H1 (cell line): ENCODE results near the gene MYBPC3. TPM values are rescaled to one million over a fixed set of nuclear protein-coding genes. Genes with fewer than 3 reads are reported as not detected.

ENCODE experiments used
- CTCF ChIA-PET: fragments of 300-600 bp; sonication (Branson Sonifier 250); formaldehyde crosslinking; loops from one replicate; lab custom pipeline; 2021; ENCODE audit not compliant: partially characterized antibody; lab: Charles Lee
- POLR2A ChIA-PET: fragments of 300-600 bp; sonication (Branson Sonifier 250); formaldehyde crosslinking; loops from one replicate; lab custom pipeline; 2021; ENCODE audit warnings: inconsistent platforms; ENCODE audit not compliant: partially characterized antibody; lab: Charles Lee
- DNase-seq, 2 experiments: peaks; one replicate each; pipeline versions ENCODE4 v3.0.0 to v3.0.0-alpha.2; 2010 to 2022; ENCODE audit warnings: low spot score in 2 of 2, low read depth in 1 of 2, mixed read lengths in 1 of 2
- FAIRE-seq: peaks from 2 replicates; lab custom pipeline; 2011; peaks lifted over from hg19 to GRCh38; lab: Jason Lieb, UNC
- H2AFZ ChIP-seq: 2 replicates; pipeline ENCODE4 v1.8.1; 2012; ENCODE audit warnings: low read length, inconsistent platforms
- H2AK5ac ChIP-seq: 2 replicates; pipeline ENCODE4 v1.6.1; 2013; ENCODE audit warnings: low read depth, low read length
- H2BK120ac ChIP-seq: replicated peaks from 2 replicates; pipeline ENCODE3; 2013; ENCODE audit warnings: low read depth, low read length, inconsistent platforms
- H2BK12ac ChIP-seq: 2 replicates; pipeline ENCODE4 v1.6.1; 2013; ENCODE audit warnings: low read depth, low read length
- H2BK15ac ChIP-seq: 2 replicates; pipeline ENCODE4 v1.6.1; 2013; ENCODE audit warnings: low read length
- H2BK20ac ChIP-seq: 2 replicates; pipeline ENCODE4 v1.6.1; 2013; ENCODE audit warnings: low read length
- H2BK5ac ChIP-seq: 2 replicates; pipeline ENCODE4 v1.6.1; 2013; ENCODE audit warnings: low read depth, low read length
- H3K14ac ChIP-seq: 2 replicates; pipeline ENCODE4 v1.6.1; 2013; ENCODE audit warnings: inconsistent platforms; ENCODE audit not compliant: insufficient read length
- H3K18ac ChIP-seq: 2 replicates; pipeline ENCODE4 v1.6.1; 2013; ENCODE audit warnings: low read length; ENCODE audit errors: extremely low read depth
- H3K23ac ChIP-seq: 2 replicates; pipeline ENCODE4 v1.6.1; 2013; ENCODE audit warnings: inconsistent platforms; ENCODE audit not compliant: insufficient read length
- H3K23me2 ChIP-seq: 2 replicates; pipeline ENCODE4 v1.6.1; 2013; ENCODE audit warnings: low read depth, low read length
- H3K27ac ChIP-seq: 2 replicates; pipeline ENCODE4 v1.6.1; 2011; ENCODE audit warnings: low read depth, low read length, inconsistent platforms
- H3K27me3 ChIP-seq, 4 experiments: replicated peaks in 1 of 4; 1 replicate in 1 of 4; 2 replicates in 3 of 4; pipeline versions ENCODE4 v1.6.1 to v1.8.1; 2011 to 2013; ENCODE audit warnings: low read length in 3 of 4, mild to moderate bottlenecking in 3 of 4, inconsistent platforms in 2 of 4, mixed read lengths in 2 of 4, moderate library complexity in 1 of 4; ENCODE audit not compliant: control insufficient read depth in 3 of 4, insufficient read depth in 3 of 4; ENCODE audit errors: extremely low read depth in 1 of 4
- H3K36me3 ChIP-seq, 4 experiments: 2 replicates each; pipeline versions ENCODE4 v1.6.1 to v1.8.1; 2011 to 2013; ENCODE audit warnings: mild to moderate bottlenecking in 4 of 4, low read length in 3 of 4, moderate library complexity in 2 of 4, control low read depth in 1 of 4, inconsistent platforms in 1 of 4; ENCODE audit not compliant: insufficient read depth in 4 of 4, control insufficient read depth in 2 of 4
- H3K4ac ChIP-seq: replicated peaks from 2 replicates; pipeline ENCODE3; 2013; ENCODE audit warnings: low read length, low read depth, mixed read lengths, inconsistent platforms; ENCODE audit not compliant: insufficient read length
- H3K4me1 ChIP-seq, 4 experiments: replicated peaks in 1 of 4; 1 replicate in 1 of 4; 2 replicates in 3 of 4; pipeline versions ENCODE4 v1.6.1 to v1.8.1; 2011 to 2013; ENCODE audit warnings: low read length in 3 of 4, inconsistent platforms in 2 of 4, mixed read lengths in 1 of 4; ENCODE audit not compliant: insufficient read depth in 4 of 4, control insufficient read depth in 3 of 4
- H3K4me2 ChIP-seq, 2 experiments: 2 replicates each; pipeline versions ENCODE4 v1.6.1 to v1.8.1; 2011 to 2013; ENCODE audit warnings: low read depth in 2 of 2, low read length in 2 of 2, control low read depth in 1 of 2, inconsistent platforms in 1 of 2, mild to moderate bottlenecking in 1 of 2; ENCODE audit not compliant: insufficient read depth in 1 of 2
- H3K4me3 ChIP-seq, 4 experiments: fragments of 200-600, 300-600 bp in 1 of 4; sonication (generic), shearing (Covaris generic), sonication (Bioruptor Twin) in 1 of 4; 2 replicates each; pipeline versions ENCODE4 v1.5.1 to v1.8.1; 2011 to 2016; ENCODE audit warnings: low read length in 4 of 4, low read depth in 3 of 4, control low read depth in 2 of 4, inconsistent platforms in 2 of 4, mild to moderate bottlenecking in 2 of 4, mixed read lengths in 1 of 4, moderate library complexity in 1 of 4; ENCODE audit not compliant: insufficient read depth in 2 of 4; ENCODE audit errors: extremely low read depth in 1 of 4
- H3K56ac ChIP-seq: replicated peaks from 2 replicates; pipeline ENCODE3; 2013; ENCODE audit warnings: low read depth, mild to moderate bottlenecking, mixed read lengths, low read length, inconsistent platforms; ENCODE audit not compliant: insufficient read length
- H3K79me1 ChIP-seq: 2 replicates; pipeline ENCODE4 v1.6.1; 2013; ENCODE audit warnings: low read depth, low read length, control low read depth
- H3K79me2 ChIP-seq, 2 experiments: 2 replicates each; pipeline versions ENCODE4 v1.6.1 to v1.8.1; 2012 to 2013; ENCODE audit warnings: low read length in 2 of 2, mild to moderate bottlenecking in 2 of 2, inconsistent platforms in 1 of 2; ENCODE audit not compliant: insufficient read depth in 2 of 2, control insufficient read depth in 1 of 2
- H3K9ac ChIP-seq, 4 experiments: replicated peaks in 1 of 4; 1 replicate in 1 of 4; 2 replicates in 3 of 4; pipeline versions ENCODE4 v1.6.1 to v1.8.1; 2011 to 2013; ENCODE audit warnings: low read depth in 3 of 4, low read length in 3 of 4, control low read depth in 2 of 4, mild to moderate bottlenecking in 2 of 4, moderate library complexity in 2 of 4, inconsistent platforms in 1 of 4; ENCODE audit errors: extremely low read depth in 1 of 4
- H3K9me3 ChIP-seq, 2 experiments: 2 replicates each; pipeline versions ENCODE4 v1.6.1 to v1.8.1; 2012 to 2013; ENCODE audit warnings: mild to moderate bottlenecking in 2 of 2, moderate library complexity in 2 of 2, control low read depth in 1 of 2, inconsistent platforms in 1 of 2, low read depth in 1 of 2, low read length in 1 of 2, mixed read lengths in 1 of 2; ENCODE audit not compliant: insufficient read depth in 2 of 2
- H4K20me1 ChIP-seq, 2 experiments: replicated peaks in 1 of 2; 2 replicates each; pipeline versions ENCODE3 to v1.8.1; 2011 to 2013; ENCODE audit warnings: inconsistent platforms in 2 of 2, low read length in 2 of 2, mild to moderate bottlenecking in 1 of 2; ENCODE audit not compliant: insufficient read depth in 2 of 2, control insufficient read depth in 1 of 2
- H4K5ac ChIP-seq: 2 replicates; pipeline ENCODE4 v1.6.1; 2013; ENCODE audit warnings: low read length, low read depth, mixed read lengths, inconsistent platforms; ENCODE audit not compliant: insufficient read length
- H4K8ac ChIP-seq: 2 replicates; pipeline ENCODE4 v1.8.0; 2013; ENCODE audit warnings: mild to moderate bottlenecking, moderate library complexity, low read length, inconsistent platforms; ENCODE audit not compliant: insufficient read depth; ENCODE audit errors: extremely low read depth
- H4K91ac ChIP-seq: replicated peaks from 2 replicates; pipeline ENCODE3; 2013; ENCODE audit warnings: low read length, mixed read lengths, inconsistent platforms; ENCODE audit not compliant: insufficient read length
- ASH2L ChIP-seq: fragments of 200-600, 300-600 bp; sonication (generic); IDR thresholded peaks from one replicate; pipeline ENCODE4 v1.7.1; 2017; ENCODE audit warnings: low read length
- CTCF ChIP-seq, 3 experiments: IDR thresholded peaks; 1 replicate in 2 of 3; 2 replicates in 1 of 3; pipeline versions ENCODE4 v1.5.1 to v1.6.1; 2011; ENCODE audit warnings: low read length in 3 of 3, mild to moderate bottlenecking in 3 of 3, inconsistent platforms in 2 of 3, low read depth in 1 of 3, moderate library complexity in 1 of 3; ENCODE audit not compliant: insufficient read depth in 1 of 3; ENCODE audit errors: control extremely low read depth in 1 of 3
- EZH2 ChIP-seq: fragments of 200-600 bp; sonication (generic); IDR thresholded peaks from 2 replicates; pipeline ENCODE4 v1.7.1; 2012; ENCODE audit warnings: low read depth, mild to moderate bottlenecking, moderate library complexity, low read length, inconsistent platforms; ENCODE audit not compliant: severe bottlenecking
- GABPA ChIP-seq: IDR thresholded peaks from 2 replicates; pipeline ENCODE4 v1.6.1; 2011; ENCODE audit warnings: mild to moderate bottlenecking, low read length, moderate library complexity, borderline replicate concordance; ENCODE audit not compliant: insufficient read depth
- PHF8 ChIP-seq: fragments of 200-600 bp; sonication (generic); conservative IDR thresholded peaks from 2 replicates; pipeline ENCODE4 v1.7.1; 2012; ENCODE audit warnings: low read depth, mild to moderate bottlenecking, inconsistent platforms, low read length, moderate library complexity
- RAD21 ChIP-seq, 2 experiments: IDR thresholded peaks in 1 of 2; conservative IDR thresholded peaks in 1 of 2; 2 replicates each; pipeline ENCODE4 v1.6.1; 2011; ENCODE audit warnings: low read depth in 2 of 2, low read length in 2 of 2, improper control_type of control experiment in 1 of 2, inconsistent platforms in 1 of 2, mild to moderate bottlenecking in 1 of 2, moderate library complexity in 1 of 2
- RBBP5 ChIP-seq: IDR thresholded peaks from 2 replicates; pipeline ENCODE4 v1.7.1; 2012; ENCODE audit warnings: low read depth, mild to moderate bottlenecking, inconsistent platforms, low read length, moderate library complexity, borderline replicate concordance
- SAP30 ChIP-seq: fragments of 300-600 bp; sonication (generic); IDR thresholded peaks from 2 replicates; pipeline ENCODE4 v1.7.1; 2012; ENCODE audit warnings: low read length, moderate library complexity, mild to moderate bottlenecking, inconsistent platforms; ENCODE audit not compliant: insufficient read depth, insufficient replicate concordance
- SIX5 ChIP-seq: IDR thresholded peaks from 2 replicates; pipeline ENCODE4 v1.6.1; 2011; ENCODE audit warnings: mild to moderate bottlenecking, low read depth, low read length
- YY1 ChIP-seq: IDR thresholded peaks from 2 replicates; pipeline ENCODE4 v1.6.1; 2011; ENCODE audit warnings: low read depth, mild to moderate bottlenecking, low read length
- ZNF274 ChIP-seq: IDR thresholded peaks from 2 replicates; pipeline ENCODE4 v1.7.0; 2012; ENCODE audit warnings: low read length, borderline replicate concordance; ENCODE audit errors: extremely low read depth
- WGBS, 2 experiments: shearing (Covaris generic) in 1 of 2; methylation state at CpG; one replicate each; pipeline versions ENCODE4 v1.1.6 to v1.1.7; 2013 to 2015; ENCODE audit warnings: low lambda C conversion rate in 2 of 2, mixed read lengths in 2 of 2, inconsistent platforms in 1 of 2, low coverage in 1 of 2, missing lambda C conversion rate in 1 of 2; ENCODE audit not compliant: insufficient replicate concordance in 2 of 2, insufficient coverage in 1 of 2, insufficient read length in 1 of 2; ENCODE audit errors: extremely low coverage in 1 of 2, missing lambda C conversion rate in 1 of 2; 5-methylcytosine and 5-hydroxymethylcytosine counted together
- polyA plus RNA-seq, 7 experiments: library from polyadenylated mRNA; depleted of rRNA in 3 of 7; stranded (reverse) in 5 of 7; unstranded in 2 of 7; fragments of >200 nt in 5 of 7; fragments of 200-250 nt in 2 of 7; gene quantifications; 1 replicate in 5 of 7; 2 replicates in 1 of 7; 4 replicates in 1 of 7; pipeline versions ENCODE4 v1.2.1 to v1.2.3, GENCODE V29; 2011 to 2013; ENCODE audit warnings: missing spikeins in 2 of 7, mixed read lengths in 2 of 7
- total RNA-seq: library from RNA; stranded (reverse); fragmentation: NEBNext Ultra II Directional; extraction: Animal tissue kit (Norgen Biotek cat#: 25700); gene quantifications from 2 replicates; pipeline ENCODE4 v1.2.1, GENCODE V29; 2021

Gene MYBPC3
- total and polyA plus RNA-seq, 2 of the 8 experiments (the other 6 are each of a cell fraction or from before 2014, with no cell fraction given) = 0.05 TPM; not detected in 1

GRCh38 chr11:47394050-47394321 is 41.5 kb upstream of the MYBPC3 start:
- H2AFZ ChIP-seq = 0 out of 2 replicates have a peak overlapping the region, but pooled peaks have one; percentile 29
- FAIRE-seq (no peak), DNase-seq (no peak)
- no peak overlapping the region for H3K23ac ChIP-seq
- H2BK12ac ChIP-seq = no peak overlapping the region
- H3K4me1 ChIP-seq = peaks cover 0 to 7% (median 3%) of the 10 kb centered on the region in 4 experiments; a peak in 2 of 7 replicates
- no peak overlapping the region for H3K4me3 ChIP-seq
- 0 out of 2 replicates have a peak overlapping the region, but pooled peaks have one; percentile 60 for H3K18ac ChIP-seq
- H3K36me3 ChIP-seq = no peaks in the 10 kb centered on the region
- H3K27ac ChIP-seq = no peak overlapping the region
- CTCF ChIA-PET = interaction anchor here (1.0 to 10.7 kb wide), 6 partner anchors 11 to 61 kb away, joined by 3 to 78 read pairs (median 6); partner anchors contain the start of gene SPI1
- no peaks in the 10 kb centered on the region for H3K9me3 ChIP-seq
- H3K4me2 ChIP-seq = no peak overlapping the region
- H3K56ac ChIP-seq = no peak overlapping the region
- H3K27me3 ChIP-seq = no peaks in the 10 kb centered on the region
- H3K9ac ChIP-seq = no peak overlapping the region
- no peak overlapping the region for H3K14ac ChIP-seq
- H3K79me1 ChIP-seq = no peaks in the 10 kb centered on the region
- H3K79me2 ChIP-seq = no peaks in the 10 kb centered on the region
- no peak overlapping the region for H2AK5ac ChIP-seq
- H3K4ac ChIP-seq = no peak overlapping the region
- no peak overlapping the region for H4K8ac ChIP-seq
- WGBS, 2 experiments = 93% methylated on average over 9 of the region's 9 CpGs; no CpG with 5 or more reads in 1 of the 2 experiments
- POLR2A ChIA-PET = interaction anchor here (0.7 to 1.6 kb wide), 4 partner anchors 11 to 20 kb away, joined by 3 to 5 read pairs (median 4); partner anchors contain the start of gene SLC39A13
- H2BK120ac ChIP-seq = no peak overlapping the region
- H3K23me2 ChIP-seq = no peaks in the 10 kb centered on the region
- H2BK5ac ChIP-seq = peak overlapping the region; percentile 7; the same call in 1 of the 2 replicates
- no peak overlapping the region for H2BK15ac ChIP-seq
- no peak overlapping the region for H2BK20ac ChIP-seq
- H4K5ac ChIP-seq = no peak overlapping the region
- no peaks in the 10 kb centered on the region for H4K20me1 ChIP-seq
- no peak overlapping the region for H4K91ac ChIP-seq
- TF ChIP-seq ZNF274 = no peak
- no peak for TF ChIP-seq RAD21 (IDR thresholded peaks at IDR 0.05 in 1 of 2, conservative IDR thresholded peaks at IDR 0.05 in 1 of 2; ENCODE audit: low read depth in 2 of 2, low read length in 2 of 2)
- no peak for TF ChIP-seq CTCF (IDR thresholded peaks at IDR 0.05; ENCODE audit: control extremely low read depth in 1 of 3, insufficient read depth in 1 of 3, low read depth in 1 of 3, low read length in 3 of 3)
- no peak for TF ChIP-seq SAP30
- no peak for TF ChIP-seq SIX5
- TF ChIP-seq RBBP5 = no peak
- TF ChIP-seq ASH2L = no peak
- no peak for TF ChIP-seq GABPA
- no peak for TF ChIP-seq EZH2
- no peak for TF ChIP-seq YY1
- TF ChIP-seq PHF8 = no peak
